ENCODE measurements around the gene NTRK3. TPM values are rescaled to one million over a fixed set of nuclear protein-coding genes. Genes with fewer than 3 reads are reported as not detected.

NTRK3 gene
- total and polyA plus RNA-seq, 2 of the 8 experiments (the other 6 are each of a cell fraction or from before 2014, with no cell fraction given): 4.5 to 6.8 TPM

GRCh38 chr15:88077296-88078020 is 179.1 kb downstream of the NTRK3 start:
- Histone ChIP-seq H2BK5ac (ENCODE audit: low read depth, low read length) (no peak overlapping the region), H3K14ac (ENCODE audit: insufficient read length) (no peak overlapping the region), H3K23me2 (ENCODE audit: low read depth, low read length) (no peaks in the 10 kb centered on the region), H3K4me1 (replicated peaks in 1 of 4; ENCODE audit: control insufficient read depth in 3 of 4, insufficient read depth in 4 of 4, low read length in 3 of 4) (peaks cover 0 to 7% (median 2%) of the 10 kb centered on the region in 4 experiments; a peak in 4 of 7 replicates), H2BK20ac (ENCODE audit: low read length) (no peak overlapping the region), H2BK12ac (ENCODE audit: low read depth, low read length) (no peak overlapping the region), H3K9ac (replicated peaks in 1 of 4; ENCODE audit: extremely low read depth in 1 of 4, low read depth in 3 of 4, low read length in 3 of 4) (no peak overlapping the region), H3K27ac (ENCODE audit: low read depth, low read length) (no peak overlapping the region), H3K56ac (replicated peaks; ENCODE audit: insufficient read length, low read depth, low read length) (no peak overlapping the region), H4K91ac (replicated peaks; ENCODE audit: insufficient read length, low read length) (no peak overlapping the region), H4K5ac (ENCODE audit: insufficient read length, low read depth, low read length) (no peak overlapping the region), H4K8ac (ENCODE audit: extremely low read depth, insufficient read depth, low read length) (no peak overlapping the region), H3K4me2 (ENCODE audit: insufficient read depth in 1 of 2, low read depth in 2 of 2, low read length in 2 of 2) (no peak overlapping the region), H2BK15ac (ENCODE audit: low read length) (no peak overlapping the region), H3K4ac (replicated peaks; ENCODE audit: insufficient read length, low read depth, low read length) (no peak overlapping the region), H3K36me3 (ENCODE audit: control insufficient read depth in 2 of 4, insufficient read depth in 4 of 4, low read length in 3 of 4) (no peaks in the 10 kb centered on the region), H3K23ac (ENCODE audit: insufficient read length) (no peak overlapping the region), H2BK120ac (replicated peaks; ENCODE audit: low read depth, low read length) (no peak overlapping the region), H3K79me1 (ENCODE audit: low read depth, low read length) (no peaks in the 10 kb centered on the region), H2AK5ac (ENCODE audit: low read depth, low read length) (no peak overlapping the region), H3K4me3 (ENCODE audit: extremely low read depth in 1 of 4, insufficient read depth in 2 of 4, low read depth in 3 of 4, low read length in 4 of 4) (no peak overlapping the region), H3K18ac (ENCODE audit: extremely low read depth, low read length) (no peak overlapping the region), H3K27me3 (replicated peaks in 1 of 4; ENCODE audit: control insufficient read depth in 3 of 4, extremely low read depth in 1 of 4, insufficient read depth in 3 of 4, low read length in 3 of 4) (no peaks in the 10 kb centered on the region), H3K9me3 (ENCODE audit: insufficient read depth in 2 of 2, low read depth in 1 of 2, low read length in 1 of 2) (no peaks in the 10 kb centered on the region), H2AFZ (ENCODE audit: low read length) (no peak overlapping the region), H4K20me1 (replicated peaks in 1 of 2; ENCODE audit: control insufficient read depth in 1 of 2, insufficient read depth in 2 of 2, low read length in 2 of 2) (no peaks in the 10 kb centered on the region), H3K79me2 (ENCODE audit: control insufficient read depth in 1 of 2, insufficient read depth in 2 of 2, low read length in 2 of 2) (no peaks in the 10 kb centered on the region)
- ChIA-PET POLR2A (ENCODE audit: partially characterized antibody) (no interaction called here), CTCF (ENCODE audit: partially characterized antibody) (interaction anchor here (0.9 kb wide), 1 partner anchor 58 kb away, joined by 3 read pairs; no protein-coding TSS in a partner anchor)
- FAIRE-seq (no peak), DNase-seq (ENCODE audit: low read depth in 1 of 2, low spot score in 2 of 2) (no peak)
- 90% methylated on average over 11 of the region's 12 CpGs; no CpG with 5 or more reads in 1 of the 2 experiments for WGBS, 2 experiments (ENCODE audit: extremely low coverage in 1 of 2, insufficient coverage in 1 of 2, insufficient read length in 1 of 2, insufficient replicate concordance in 2 of 2, low coverage in 1 of 2, low lambda C conversion rate in 2 of 2, missing lambda C conversion rate in 1 of 2)
- TF ChIP-seq SIX5 (IDR thresholded peaks at IDR 0.05; ENCODE audit: low read depth, low read length) (no peak), JUN (IDR thresholded peaks at IDR 0.05; ENCODE audit: low read depth, low read length) (no peak), SP4 (IDR thresholded peaks at IDR 0.05; ENCODE audit: low read length) (no peak), GTF2F1 (IDR thresholded peaks at IDR 0.05; ENCODE audit: borderline replicate concordance, low read depth, low read length) (no peak), POLR2AphosphoS5 (IDR thresholded peaks at IDR 0.05; ENCODE audit: low read depth, low read length) (no peak), RXRA (IDR thresholded peaks at IDR 0.05; ENCODE audit: insufficient read depth, low read depth, low read length) (no peak), CTBP2 (IDR thresholded peaks at IDR 0.05; ENCODE audit: borderline replicate concordance, insufficient read depth, insufficient read length, low read length) (no peak), RFX5 (IDR thresholded peaks at IDR 0.05; ENCODE audit: borderline replicate concordance, low read depth, low read length) (no peak), E2F6 (IDR thresholded peaks at IDR 0.05) (no peak), ZNF274 (IDR thresholded peaks at IDR 0.05; ENCODE audit: borderline replicate concordance, extremely low read depth, low read length) (no peak)
